ENCODE results near the gene MLXIP. TPM values are rescaled to one million over a fixed set of nuclear protein-coding genes. Genes with fewer than 3 reads are reported as not detected.

Gene MLXIP, protein sequence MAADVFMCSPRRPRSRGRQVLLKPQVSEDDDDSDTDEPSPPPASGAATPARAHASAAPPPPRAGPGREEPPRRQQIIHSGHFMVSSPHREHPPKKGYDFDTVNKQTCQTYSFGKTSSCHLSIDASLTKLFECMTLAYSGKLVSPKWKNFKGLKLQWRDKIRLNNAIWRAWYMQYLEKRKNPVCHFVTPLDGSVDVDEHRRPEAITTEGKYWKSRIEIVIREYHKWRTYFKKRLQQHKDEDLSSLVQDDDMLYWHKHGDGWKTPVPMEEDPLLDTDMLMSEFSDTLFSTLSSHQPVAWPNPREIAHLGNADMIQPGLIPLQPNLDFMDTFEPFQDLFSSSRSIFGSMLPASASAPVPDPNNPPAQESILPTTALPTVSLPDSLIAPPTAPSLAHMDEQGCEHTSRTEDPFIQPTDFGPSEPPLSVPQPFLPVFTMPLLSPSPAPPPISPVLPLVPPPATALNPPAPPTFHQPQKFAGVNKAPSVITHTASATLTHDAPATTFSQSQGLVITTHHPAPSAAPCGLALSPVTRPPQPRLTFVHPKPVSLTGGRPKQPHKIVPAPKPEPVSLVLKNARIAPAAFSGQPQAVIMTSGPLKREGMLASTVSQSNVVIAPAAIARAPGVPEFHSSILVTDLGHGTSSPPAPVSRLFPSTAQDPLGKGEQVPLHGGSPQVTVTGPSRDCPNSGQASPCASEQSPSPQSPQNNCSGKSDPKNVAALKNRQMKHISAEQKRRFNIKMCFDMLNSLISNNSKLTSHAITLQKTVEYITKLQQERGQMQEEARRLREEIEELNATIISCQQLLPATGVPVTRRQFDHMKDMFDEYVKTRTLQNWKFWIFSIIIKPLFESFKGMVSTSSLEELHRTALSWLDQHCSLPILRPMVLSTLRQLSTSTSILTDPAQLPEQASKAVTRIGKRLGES
- polyA plus RNA-seq: 10 to 100 TPM in 1 of 2 donors, 1 to 10 TPM in 1; 8.2 to 18.0 TPM

DNA sequence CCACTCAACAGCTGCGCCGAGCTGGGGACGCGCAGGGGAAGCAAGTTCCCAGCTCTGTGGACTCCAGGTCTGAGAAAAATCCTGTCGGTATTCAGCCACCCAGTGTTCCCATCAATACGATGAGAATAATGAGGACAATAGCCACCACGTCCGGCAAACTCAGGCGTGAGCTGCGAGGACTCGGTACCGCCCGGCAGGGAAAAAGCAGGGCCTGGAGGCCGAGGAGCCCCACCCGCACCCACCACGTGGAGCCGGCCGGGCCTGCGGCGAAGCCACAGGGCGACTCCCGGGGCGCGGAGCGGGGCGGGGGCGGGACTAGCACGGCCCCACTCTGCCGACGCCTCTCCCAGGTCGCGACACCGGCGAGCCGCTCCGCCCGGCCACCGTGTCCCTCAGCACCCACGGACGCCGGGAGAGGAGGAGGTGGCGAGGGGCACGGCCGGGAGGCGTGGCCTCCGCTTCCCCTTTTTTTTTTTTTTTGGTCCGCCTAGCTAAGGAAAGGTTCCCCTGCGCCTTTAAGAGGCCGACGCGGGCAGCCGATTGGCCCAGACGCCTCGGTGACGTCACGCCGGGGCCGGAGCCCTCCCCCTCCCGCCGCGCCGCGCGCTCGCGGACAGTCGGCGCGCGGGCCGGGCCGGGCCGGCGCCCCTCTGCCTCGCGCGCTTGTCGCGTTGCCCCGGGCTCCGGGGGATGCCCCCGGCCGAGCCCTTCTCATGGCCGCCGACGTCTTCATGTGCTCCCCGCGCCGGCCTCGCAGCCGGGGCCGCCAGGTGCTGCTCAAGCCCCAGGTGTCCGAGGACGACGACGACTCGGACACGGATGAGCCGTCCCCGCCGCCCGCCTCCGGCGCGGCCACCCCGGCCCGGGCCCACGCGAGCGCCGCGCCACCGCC is at the start of gene MLXIP:
Gene MLXIP (plus strand): TSS at position 616 of the 892 bp plus-strand sequence. CDS start 98 bp downstream, at position 714.
- Histone ChIP-seq H3K4me3 (ENCODE audit: low read depth in 1 of 2, low read length in 2 of 2) (peak within 1 kb of the TSS; percentile 62 to 80), H3K4me1 (ENCODE audit: control insufficient read depth in 2 of 2, insufficient read depth in 2 of 2, low read length in 1 of 2) (peaks cover 2 to 4% of the 10 kb centered on the region in 2 donors), H3K9me3 (ENCODE audit: control insufficient read depth in 2 of 2, insufficient read depth in 1 of 2, low read depth in 1 of 2, low read length in 1 of 2) (no peaks in the 10 kb centered on the region), H3K27me3 (ENCODE audit: control insufficient read depth in 1 of 2, insufficient read depth in 2 of 2, low read length in 2 of 2) (no peaks in the 10 kb centered on the region), H3K36me3 (ENCODE audit: control insufficient read depth in 2 of 2, insufficient read depth in 2 of 2, low read length in 1 of 2) (no peaks in the 10 kb centered on the region), H3K27ac (ENCODE audit: low read depth in 2 of 2, low read length in 1 of 2) (peak within 1 kb of the TSS; percentile 88 to 91)
- WGBS, 2 donors: 1 to 2% methylated on average over 65 to 113 of the region's 113 CpGs

DNA sequence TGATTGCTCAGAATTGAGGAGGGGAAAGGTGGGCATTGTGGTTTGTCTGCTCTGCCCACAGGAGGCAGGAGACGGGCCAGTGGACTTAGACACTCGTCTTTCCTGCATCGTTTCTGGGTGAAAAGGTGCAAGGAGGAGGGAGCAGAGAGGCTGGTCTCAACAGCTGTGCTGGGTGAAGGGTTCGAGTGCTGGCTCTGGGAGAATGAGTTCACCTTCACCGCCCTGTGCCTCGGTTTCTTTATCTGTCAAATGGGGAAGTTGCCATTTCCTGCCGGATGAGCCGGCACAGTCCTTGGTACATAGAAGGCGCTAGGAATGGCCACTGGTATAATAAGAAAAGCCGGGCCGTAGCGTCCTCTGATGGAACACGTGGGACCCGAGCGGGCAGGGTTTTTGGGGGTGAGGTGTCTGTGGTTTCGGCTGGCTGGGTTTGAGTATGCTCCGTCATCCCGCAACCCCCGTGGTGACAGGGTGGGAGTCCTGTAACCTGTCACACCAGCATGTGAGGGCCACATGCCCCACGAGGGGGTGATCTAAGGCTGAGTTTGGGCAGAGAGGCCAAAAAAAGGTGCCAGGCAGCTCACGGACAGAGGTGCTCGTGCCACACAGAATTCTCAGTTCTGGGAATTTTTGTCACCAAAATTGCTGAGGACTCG is 49.5 kb upstream of the MLXIP start:
- Histone ChIP-seq H3K9me3 (ENCODE audit: control insufficient read depth in 2 of 2, insufficient read depth in 1 of 2, low read depth in 1 of 2, low read length in 1 of 2) (no peaks in the 10 kb centered on the region), H3K4me1 (ENCODE audit: control insufficient read depth in 2 of 2, insufficient read depth in 2 of 2, low read length in 1 of 2) (peaks cover 11 to 19% of the 10 kb centered on the region in 2 donors), H3K27me3 (ENCODE audit: control insufficient read depth in 1 of 2, insufficient read depth in 2 of 2, low read length in 2 of 2) (no peaks in the 10 kb centered on the region), H3K27ac (ENCODE audit: low read depth in 2 of 2, low read length in 1 of 2) (no peak overlapping the region), H3K4me3 (ENCODE audit: low read depth in 1 of 2, low read length in 2 of 2) (no peak overlapping the region), H3K36me3 (ENCODE audit: control insufficient read depth in 2 of 2, insufficient read depth in 2 of 2, low read length in 1 of 2) (no peaks in the 10 kb centered on the region)
- 73 to 79% methylated on average over 23 of the region's 23 CpGs for WGBS, 2 donors

DNA sequence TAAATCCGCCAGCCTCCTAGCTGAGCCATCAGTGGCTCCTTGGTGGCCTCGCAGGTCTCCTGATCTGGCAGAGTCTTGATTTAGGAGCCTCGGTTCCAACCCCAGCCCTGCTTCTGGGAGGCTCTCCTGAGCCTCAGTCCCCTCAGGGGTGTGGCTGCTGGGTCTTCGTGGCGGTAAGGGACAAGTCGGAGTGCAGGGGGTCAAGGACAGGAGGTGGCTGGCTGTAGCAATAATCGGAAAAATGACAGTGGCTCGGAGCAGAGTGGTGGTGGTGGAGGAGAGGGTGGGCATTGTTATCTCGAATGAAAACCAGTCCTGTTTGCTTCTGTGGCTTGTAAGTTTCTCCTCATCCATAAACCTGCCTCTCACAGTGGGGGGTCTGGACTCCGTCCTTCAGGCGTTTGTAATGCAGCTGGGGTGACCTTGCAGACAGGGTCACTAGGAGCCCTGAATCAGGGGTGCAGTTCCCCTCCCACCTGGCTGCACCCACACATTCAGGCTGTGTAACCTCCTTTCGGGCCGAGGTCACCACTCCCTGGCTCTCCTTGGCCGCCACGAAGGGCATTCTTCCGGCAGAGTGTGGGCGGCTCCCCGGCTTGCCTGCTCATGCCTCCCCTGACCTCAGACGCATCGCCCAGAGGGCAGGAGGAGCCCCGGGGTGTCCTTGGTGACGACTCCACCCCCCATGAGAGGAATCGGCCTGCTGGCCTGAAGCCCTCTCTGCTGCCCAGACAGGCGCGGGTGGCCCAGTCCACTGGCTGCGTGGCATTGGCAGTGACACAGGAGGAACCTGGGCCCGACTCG is 48.7 kb upstream of the MLXIP start:
- 58 to 63% methylated on average over 28 of the region's 28 CpGs for WGBS, 2 donors
- no peaks in the 10 kb centered on the region for H3K36me3 ChIP-seq (ENCODE audit: control insufficient read depth in 2 of 2, insufficient read depth in 2 of 2, low read length in 1 of 2)
- H3K4me3 ChIP-seq (ENCODE audit: low read depth in 1 of 2, low read length in 2 of 2): no peak overlapping the region
- no peaks in the 10 kb centered on the region for H3K27me3 ChIP-seq (ENCODE audit: control insufficient read depth in 1 of 2, insufficient read depth in 2 of 2, low read length in 2 of 2)
- H3K9me3 ChIP-seq (ENCODE audit: control insufficient read depth in 2 of 2, insufficient read depth in 1 of 2, low read depth in 1 of 2, low read length in 1 of 2): no peaks in the 10 kb centered on the region
- H3K4me1 ChIP-seq (ENCODE audit: control insufficient read depth in 2 of 2, insufficient read depth in 2 of 2, low read length in 1 of 2): peaks cover 11 to 19% of the 10 kb centered on the region in 2 donors
- H3K27ac ChIP-seq (ENCODE audit: low read depth in 2 of 2, low read length in 1 of 2): peak overlapping the region; percentile 37 to 45

DNA sequence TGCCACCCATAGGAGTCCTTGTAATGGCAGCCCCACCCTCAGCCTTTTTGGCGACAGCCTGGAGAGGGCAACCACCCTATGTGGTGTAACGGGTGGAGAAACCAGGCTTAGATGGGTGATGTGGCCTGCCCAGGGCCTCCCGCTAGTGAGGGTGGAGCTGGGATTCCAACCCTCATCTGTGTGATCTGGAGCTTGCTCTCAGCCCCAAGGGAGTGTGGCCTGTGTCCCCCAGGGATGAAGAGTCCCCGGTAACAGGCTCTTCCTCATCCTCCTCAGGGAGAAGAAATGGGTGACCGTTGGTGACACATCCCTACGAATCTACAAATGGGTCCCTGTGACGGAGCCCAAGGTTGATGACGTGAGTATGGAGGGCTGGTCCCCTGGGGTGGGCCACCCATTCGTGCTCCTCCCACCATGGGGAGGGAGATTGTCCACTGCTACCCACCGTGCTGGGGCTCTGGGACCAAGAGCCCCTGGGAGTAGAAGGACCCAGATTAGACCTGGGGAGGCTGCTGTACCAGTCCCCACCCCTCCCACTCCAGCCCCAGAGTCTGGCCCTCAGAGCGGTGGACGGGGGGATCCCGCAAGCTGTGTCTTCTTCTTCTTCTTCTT is 48.0 kb upstream of the MLXIP start:
- WGBS, 2 donors: 83% methylated on average over 13 of the region's 13 CpGs
- Histone ChIP-seq H3K9me3 (ENCODE audit: control insufficient read depth in 2 of 2, insufficient read depth in 1 of 2, low read depth in 1 of 2, low read length in 1 of 2) (no peaks in the 10 kb centered on the region), H3K4me3 (ENCODE audit: low read depth in 1 of 2, low read length in 2 of 2) (no peak overlapping the region), H3K27me3 (ENCODE audit: control insufficient read depth in 1 of 2, insufficient read depth in 2 of 2, low read length in 2 of 2) (no peaks in the 10 kb centered on the region), H3K36me3 (ENCODE audit: control insufficient read depth in 2 of 2, insufficient read depth in 2 of 2, low read length in 1 of 2) (no peaks in the 10 kb centered on the region), H3K4me1 (ENCODE audit: control insufficient read depth in 2 of 2, insufficient read depth in 2 of 2, low read length in 1 of 2) (peaks cover 11 to 19% of the 10 kb centered on the region in 2 donors), H3K27ac (ENCODE audit: low read depth in 2 of 2, low read length in 1 of 2) (peak overlapping the region in 1 of 2 donors; percentile 45)

DNA sequence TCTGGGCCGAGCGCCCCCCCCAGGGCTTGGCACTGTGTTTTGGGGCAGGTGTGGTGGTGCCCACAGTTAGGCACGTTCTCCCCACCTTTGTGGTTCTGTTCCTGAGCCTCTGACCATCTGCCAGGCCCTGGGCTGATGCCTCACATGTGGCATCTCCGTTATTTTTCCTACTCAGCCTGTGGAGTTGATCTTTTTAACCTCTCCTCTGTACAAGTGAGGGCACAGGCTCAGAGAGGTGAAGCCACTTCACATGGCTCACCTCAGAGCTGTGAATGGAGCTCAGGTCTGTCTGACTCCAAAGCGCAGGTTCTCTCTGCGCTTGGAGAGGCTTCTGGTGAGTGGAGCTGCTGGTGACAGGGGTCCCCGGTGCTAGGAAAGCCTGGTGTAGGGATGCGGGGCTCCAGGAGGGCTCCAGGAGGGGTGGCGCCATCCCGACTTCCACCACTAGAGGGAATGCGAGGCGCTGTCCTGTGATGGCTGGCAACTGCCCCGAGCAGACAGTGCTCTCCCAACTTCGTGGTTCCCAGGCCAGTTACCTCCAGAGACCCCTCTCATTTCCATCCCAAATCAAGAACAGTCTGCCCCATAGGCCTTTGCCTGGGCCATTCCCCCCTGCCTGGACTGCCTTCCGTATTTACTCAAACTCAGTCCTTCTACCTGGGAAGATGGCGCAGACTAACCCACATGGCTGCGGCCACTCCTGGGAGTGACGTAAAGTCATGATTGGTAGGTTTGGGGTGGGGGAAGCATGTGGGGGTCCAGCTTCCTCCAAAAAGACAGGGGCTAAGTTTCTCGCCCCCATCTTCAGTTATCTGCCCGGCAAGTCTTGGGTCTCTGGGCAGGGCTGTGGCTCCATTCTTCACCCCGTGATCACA is 47.0 kb upstream of the MLXIP start:
- Histone ChIP-seq H3K27ac (ENCODE audit: low read depth in 2 of 2, low read length in 1 of 2) (no peak overlapping the region), H3K4me1 (ENCODE audit: control insufficient read depth in 2 of 2, insufficient read depth in 2 of 2, low read length in 1 of 2) (peaks cover 11 to 19% of the 10 kb centered on the region in 2 donors), H3K27me3 (ENCODE audit: control insufficient read depth in 1 of 2, insufficient read depth in 2 of 2, low read length in 2 of 2) (no peaks in the 10 kb centered on the region), H3K4me3 (ENCODE audit: low read depth in 1 of 2, low read length in 2 of 2) (no peak overlapping the region), H3K36me3 (ENCODE audit: control insufficient read depth in 2 of 2, insufficient read depth in 2 of 2, low read length in 1 of 2) (no peaks in the 10 kb centered on the region), H3K9me3 (ENCODE audit: control insufficient read depth in 2 of 2, insufficient read depth in 1 of 2, low read depth in 1 of 2, low read length in 1 of 2) (no peaks in the 10 kb centered on the region)
- 72% methylated on average over 21 of the region's 21 CpGs for whole genome bisulfite sequencing, 2 donors

DNA sequence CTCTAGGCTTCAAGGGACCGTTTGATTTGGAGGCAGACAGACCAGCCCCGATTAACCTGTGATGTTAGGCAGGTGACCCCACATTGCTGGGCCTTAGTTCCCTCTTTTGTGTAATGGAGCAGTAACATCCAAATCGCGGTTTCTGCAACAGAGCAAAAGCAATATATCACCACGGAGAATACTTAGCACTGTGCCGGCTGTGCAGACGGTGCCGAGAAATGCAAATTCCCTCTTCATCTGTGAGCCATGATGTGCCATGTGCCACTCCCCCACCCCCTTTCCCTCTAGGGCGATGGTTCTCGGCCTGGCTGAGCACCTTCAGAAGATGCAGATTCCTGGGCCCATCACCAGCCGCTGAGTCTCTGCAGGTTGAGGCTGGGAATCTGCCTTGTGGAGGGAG is 46.0 kb upstream of the MLXIP start:
- H3K27ac ChIP-seq (ENCODE audit: low read depth in 2 of 2, low read length in 1 of 2): no peak overlapping the region
- no peaks in the 10 kb centered on the region for H3K27me3 ChIP-seq (ENCODE audit: control insufficient read depth in 1 of 2, insufficient read depth in 2 of 2, low read length in 2 of 2)
- H3K4me1 ChIP-seq (ENCODE audit: control insufficient read depth in 2 of 2, insufficient read depth in 2 of 2, low read length in 1 of 2): peaks cover 11 to 19% of the 10 kb centered on the region in 2 donors
- H3K4me3 ChIP-seq (ENCODE audit: low read depth in 1 of 2, low read length in 2 of 2): no peak overlapping the region
- no peaks in the 10 kb centered on the region for H3K9me3 ChIP-seq (ENCODE audit: control insufficient read depth in 2 of 2, insufficient read depth in 1 of 2, low read depth in 1 of 2, low read length in 1 of 2)
- 91 to 94% methylated on average over 11 of the region's 11 CpGs for WGBS, 2 donors
- no peaks in the 10 kb centered on the region for H3K36me3 ChIP-seq (ENCODE audit: control insufficient read depth in 2 of 2, insufficient read depth in 2 of 2, low read length in 1 of 2)

DNA sequence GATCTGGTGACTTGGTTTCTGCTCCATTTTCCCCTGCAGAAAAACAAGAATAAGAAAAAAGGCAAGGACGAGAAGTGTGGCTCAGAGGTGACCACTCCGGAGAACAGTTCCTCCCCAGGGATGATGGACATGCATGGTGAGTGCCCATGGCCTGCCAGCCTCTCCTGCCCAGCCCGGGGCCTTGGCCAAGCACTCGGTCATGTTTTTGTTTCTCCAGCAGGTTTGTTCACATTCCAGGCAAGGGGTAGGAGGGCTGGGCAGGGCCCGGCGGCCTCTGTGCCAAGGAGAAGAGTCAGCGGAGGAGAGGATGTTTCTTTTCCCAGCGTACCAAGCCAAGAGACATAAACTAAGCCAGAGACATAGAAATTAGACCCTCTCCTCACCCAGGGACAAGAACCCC is 43.3 kb upstream of the MLXIP start:
- Histone ChIP-seq H3K27ac (ENCODE audit: low read depth in 2 of 2, low read length in 1 of 2) (peak overlapping the region; percentile 27 to 35), H3K27me3 (ENCODE audit: control insufficient read depth in 1 of 2, insufficient read depth in 2 of 2, low read length in 2 of 2) (no peaks in the 10 kb centered on the region), H3K4me1 (ENCODE audit: control insufficient read depth in 2 of 2, insufficient read depth in 2 of 2, low read length in 1 of 2) (peaks cover 4% of the 10 kb centered on the region in 2 donors), H3K9me3 (ENCODE audit: control insufficient read depth in 2 of 2, insufficient read depth in 1 of 2, low read depth in 1 of 2, low read length in 1 of 2) (no peaks in the 10 kb centered on the region), H3K36me3 (ENCODE audit: control insufficient read depth in 2 of 2, insufficient read depth in 2 of 2, low read length in 1 of 2) (no peaks in the 10 kb centered on the region), H3K4me3 (ENCODE audit: low read depth in 1 of 2, low read length in 2 of 2) (no peak overlapping the region)
- WGBS, 2 donors: 56 to 66% methylated on average over 8 of the region's 8 CpGs

All from esophagus (tissue), 2 donors.